HCT116 (cell line): ENCODE measurements around the gene FAM118A. TPM values are rescaled to one million over a fixed set of nuclear protein-coding genes. Genes with fewer than 3 reads are reported as not detected.

Experiments used
- ATAC-seq: fragments of 200-7000 bp; cut with Tn5 transposase; 2 replicates; pipeline ENCODE4 v1.9.1; 2020; ENCODE audit warnings: mild to moderate bottlenecking, moderate library complexity
- BruUV-seq: library from RNA; stranded (reverse); fragments of 400-500 nt; replicated peaks from 2 replicates; lab custom pipeline; 2021; lab: Mats Ljungman, UMichigan
- CTCF ChIA-PET: fragments of 300-600 bp; sonication (Branson Sonifier 250); formaldehyde crosslinking; loops from one replicate; lab custom pipeline; 2021; ENCODE audit warnings: antibody characterized with exemption; lab: Charles Lee
- POLR2A ChIA-PET: fragments of 300-600, 350-600 bp; sonication (Branson Sonifier 250); formaldehyde crosslinking; loops from one replicate; lab custom pipeline; 2021; ENCODE audit warnings: antibody characterized with exemption; lab: Charles Lee
- RAD21 ChIA-PET, 2 experiments: fragments of 300-600 bp; sonication (Branson Sonifier 250); formaldehyde crosslinking; loops; one replicate each; lab custom pipeline; 2023; ENCODE audit warnings: low total read pairs in 2 of 2; ENCODE audit not compliant: uncharacterized antibody in 2 of 2, unreplicated experiment in 2 of 2, low non-redundant PET in 1 of 2; lab: Charles Lee
- DNase-seq: peaks from one replicate; pipeline ENCODE4 v3.0.0-alpha.2; 2010; ENCODE audit warnings: low read depth, low spot score
- H2AFZ ChIP-seq: fragments of 200-600 bp; shearing (Covaris generic), sonication (generic); 2 replicates; pipeline ENCODE4 v1.6.1; 2017; ENCODE audit warnings: low read depth, mixed run types, mixed read lengths, antibody characterized with exemption, low read length; ENCODE audit not compliant: poor library complexity, severe bottlenecking
- H3K27ac ChIP-seq: 2 replicates; pipeline ENCODE4 v1.5.1; 2012; ENCODE audit warnings: low read depth, low read length
- H3K27me3 ChIP-seq: fragments of 200-600 bp; sonication (generic); 2 replicates; pipeline ENCODE4 v1.6.1; 2016; ENCODE audit warnings: mixed run types, low read length, mixed read lengths; ENCODE audit not compliant: insufficient read depth
- H3K36me3 ChIP-seq, 2 experiments: fragments of 200-500 bp in 1 of 2; fragments of 200-600 bp in 1 of 2; sonication (Bioruptor generic) in 1 of 2; sonication (generic) in 1 of 2; 2 replicates each; pipeline versions ENCODE4 v1.5.1 to v1.6.1; 2014 to 2016; ENCODE audit warnings: low read length in 2 of 2, inconsistent platforms in 1 of 2, mixed read lengths in 1 of 2, mixed run types in 1 of 2; ENCODE audit not compliant: insufficient read depth in 2 of 2, control insufficient read depth in 1 of 2
- H3K4me1 ChIP-seq, 2 experiments: fragments of 200-600 bp in 1 of 2; sonication (generic) in 1 of 2; 2 replicates each; pipeline versions ENCODE4 v1.5.1 to v1.6.1; 2012 to 2017; ENCODE audit warnings: low read length in 2 of 2, inconsistent platforms in 1 of 2, mild to moderate bottlenecking in 1 of 2, mixed read lengths in 1 of 2, mixed run types in 1 of 2, moderate library complexity in 1 of 2; ENCODE audit not compliant: insufficient read depth in 2 of 2, control insufficient read depth in 1 of 2
- H3K4me2 ChIP-seq: fragments of 200-600 bp; sonication (generic); 2 replicates; pipeline ENCODE4 v1.6.1; 2017; ENCODE audit warnings: mixed run types, low read length, mixed read lengths
- H3K4me3 ChIP-seq, 2 experiments: fragments of 200-600 bp in 1 of 2; sonication (generic) in 1 of 2; replicated peaks in 1 of 2; 2 replicates each; pipeline ENCODE4 v1.5.1; 2011 to 2016; ENCODE audit warnings: low read length in 2 of 2, control low read depth in 1 of 2, low read depth in 1 of 2, mild to moderate bottlenecking in 1 of 2, mixed read lengths in 1 of 2, mixed run types in 1 of 2
- H3K79me2 ChIP-seq: fragments of 200-600 bp; sonication (generic); 2 replicates; pipeline ENCODE4 v1.6.1; 2017; ENCODE audit warnings: mild to moderate bottlenecking, mixed run types, low read length, moderate library complexity, mixed read lengths; ENCODE audit not compliant: insufficient read depth
- H3K9ac ChIP-seq: fragments of 200-600 bp; sonication (generic); 2 replicates; pipeline ENCODE4 v1.6.1; 2016; ENCODE audit warnings: low read length, mixed read lengths
- H3K9me2 ChIP-seq: fragments of 200-600 bp; sonication (generic), shearing (Covaris generic); 2 replicates; pipeline ENCODE4 v1.6.1; 2017; ENCODE audit warnings: mixed run types, mild to moderate bottlenecking, moderate library complexity; ENCODE audit not compliant: insufficient read depth
- H3K9me3 ChIP-seq, 2 experiments: fragments of 200-500 bp in 1 of 2; fragments of 200-600 bp in 1 of 2; sonication (Bioruptor generic) in 1 of 2; sonication (generic) in 1 of 2; 2 replicates each; pipeline ENCODE4 v1.6.1; 2014 to 2017; ENCODE audit warnings: low read length in 2 of 2, mixed read lengths in 2 of 2, inconsistent platforms in 1 of 2, low read depth in 1 of 2, mild to moderate bottlenecking in 1 of 2, mixed run types in 1 of 2, moderate library complexity in 1 of 2; ENCODE audit not compliant: control insufficient read depth in 1 of 2, insufficient read depth in 1 of 2
- H4K20me1 ChIP-seq: fragments of 200-600 bp; sonication (generic), shearing (Covaris generic); 2 replicates; pipeline ENCODE4 v1.6.1; 2017; ENCODE audit warnings: mixed run types, mild to moderate bottlenecking, moderate library complexity; ENCODE audit not compliant: insufficient read depth
- CBX3 ChIP-seq: IDR thresholded peaks from 2 replicates; pipeline ENCODE4 v1.6.1; 2012; ENCODE audit warnings: low read depth
- CEBPB ChIP-seq: IDR thresholded peaks from 2 replicates; pipeline ENCODE4 v1.6.1; 2012; ENCODE audit warnings: low read depth
- ELF1 ChIP-seq: IDR thresholded peaks from 2 replicates; pipeline ENCODE4 v1.6.1; 2012; ENCODE audit warnings: low read depth, borderline replicate concordance
- EZH2 ChIP-seq: fragments of 200-600 bp; sonication (generic); IDR thresholded peaks from 2 replicates; pipeline ENCODE4 v1.6.1; 2017; ENCODE audit warnings: antibody characterized with exemption, mixed run types
- EZH2phosphoT487 ChIP-seq: fragments of 200-600 bp; IDR thresholded peaks from 2 replicates; pipeline ENCODE4 v1.6.1; 2018; ENCODE audit warnings: antibody characterized with exemption, borderline replicate concordance
- FOSL1 ChIP-seq: IDR thresholded peaks from 2 replicates; pipeline ENCODE4 v1.6.1; 2012; ENCODE audit warnings: low read depth
- POLR2A ChIP-seq: IDR thresholded peaks from 2 replicates; pipeline ENCODE4 v1.7.0; 2011; ENCODE audit warnings: borderline replicate concordance; ENCODE audit not compliant: insufficient read depth, insufficient read length; ENCODE audit errors: extremely low read depth
- POLR2AphosphoS5 ChIP-seq: IDR thresholded peaks from 2 replicates; pipeline ENCODE4 v1.6.1; 2011; ENCODE audit warnings: mild to moderate bottlenecking, low read depth, low read length, moderate library complexity
- RAD21 ChIP-seq: IDR thresholded peaks from 2 replicates; pipeline ENCODE4 v1.6.1; 2012; ENCODE audit warnings: low read depth, mild to moderate bottlenecking
- TCF7L2 ChIP-seq: IDR thresholded peaks from 2 replicates; pipeline ENCODE4 v1.7.0; 2011; ENCODE audit warnings: borderline replicate concordance, inconsistent platforms; ENCODE audit not compliant: insufficient read depth, insufficient read length; ENCODE audit errors: extremely low read depth
- YY1 ChIP-seq: IDR thresholded peaks from 2 replicates; pipeline ENCODE4 v1.6.1; 2011; ENCODE audit warnings: low read length, low read depth, moderate library complexity, mild to moderate bottlenecking; ENCODE audit not compliant: insufficient replicate concordance; ENCODE audit errors: extremely low read depth
- ZFX ChIP-seq: fragments of 450-650 bp; IDR thresholded peaks from 2 replicates; pipeline ENCODE4 v1.6.1; 2017
- intact Hi-C: fragments of 100-400 bp; cut with micrococcal nuclease; formaldehyde crosslinking; loops from 2 replicates; pipeline ENCODE4 v1.10.0; 2022
- total RNA-seq: library from RNA; stranded (reverse); gene quantifications from one replicate; pipeline ENCODE4 v1.2.1, GENCODE V29; 2021; ENCODE audit not compliant: unreplicated experiment
- TF ChIP-seq, protein P1 (sequence below), 3 experiments: fragments of 200-600 bp in 1 of 3; sonication (generic) in 1 of 3; IDR thresholded peaks in 2 of 3; conservative IDR thresholded peaks in 1 of 3; 2 replicates each; pipeline ENCODE4 v1.5.1; 2012 to 2017; ENCODE audit warnings: low read depth in 2 of 3, low read length in 2 of 3, antibody characterized with exemption in 1 of 3, borderline replicate concordance in 1 of 3, control low read depth in 1 of 3, mild to moderate bottlenecking in 1 of 3, mixed read lengths in 1 of 3, mixed run types in 1 of 3, moderate library complexity in 1 of 3; ENCODE audit not compliant: insufficient read depth in 1 of 3
- TF ChIP-seq, protein P2 (sequence below): IDR thresholded peaks from 2 replicates; pipeline ENCODE4 v1.6.1; 2012; ENCODE audit warnings: low read depth
- TF ChIP-seq, protein P3 (sequence below): IDR thresholded peaks from 2 replicates; pipeline ENCODE4 v1.6.1; 2012

The FAM118A gene
- total RNA-seq, 1 experiment from 2014 or later = 43.2 TPM

DNA sequence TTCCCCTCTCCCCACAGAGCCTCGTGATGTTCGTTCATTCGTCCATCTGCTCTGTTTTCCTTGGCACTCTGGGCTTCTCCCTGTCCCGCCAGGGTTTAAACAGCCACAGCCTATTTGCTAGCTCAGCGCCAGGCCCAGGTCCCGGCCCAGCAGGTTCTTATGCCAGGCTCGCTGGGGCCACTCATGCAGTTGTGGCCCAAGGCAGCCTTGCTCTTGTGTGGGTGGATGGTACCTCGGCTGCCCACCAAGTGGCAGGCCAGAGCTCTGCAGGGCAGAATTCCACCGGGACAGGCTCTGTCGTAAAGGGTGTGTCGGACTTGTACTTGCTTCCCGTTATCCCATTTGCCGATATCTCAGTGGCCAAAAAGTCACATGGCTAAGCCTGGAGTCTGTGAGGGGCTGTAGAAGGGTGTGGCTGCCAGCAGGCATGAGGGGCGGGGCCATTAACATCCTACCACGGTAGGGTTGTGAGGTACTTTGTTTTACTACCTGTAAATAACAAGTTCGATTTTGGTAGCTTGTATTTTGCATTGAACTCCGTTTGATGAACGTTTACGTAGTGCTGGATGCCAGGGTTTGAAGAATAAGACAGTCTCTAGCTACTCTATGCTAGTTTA is 7.9 kb downstream of the FAM118A start:
- Histone ChIP-seq H4K20me1 (no peaks in the 10 kb centered on the region; the same call in 1 of the 2 replicates), H3K79me2 (peaks cover 95% of the 10 kb centered on the region), H3K9ac (no peak overlapping the region), H3K4me2 (no peak overlapping the region)
- TF ChIP-seq POLR2A (no peak), FOSL1 (no peak), CEBPB (no peak)
- TF ChIP-seq, protein P1, sequence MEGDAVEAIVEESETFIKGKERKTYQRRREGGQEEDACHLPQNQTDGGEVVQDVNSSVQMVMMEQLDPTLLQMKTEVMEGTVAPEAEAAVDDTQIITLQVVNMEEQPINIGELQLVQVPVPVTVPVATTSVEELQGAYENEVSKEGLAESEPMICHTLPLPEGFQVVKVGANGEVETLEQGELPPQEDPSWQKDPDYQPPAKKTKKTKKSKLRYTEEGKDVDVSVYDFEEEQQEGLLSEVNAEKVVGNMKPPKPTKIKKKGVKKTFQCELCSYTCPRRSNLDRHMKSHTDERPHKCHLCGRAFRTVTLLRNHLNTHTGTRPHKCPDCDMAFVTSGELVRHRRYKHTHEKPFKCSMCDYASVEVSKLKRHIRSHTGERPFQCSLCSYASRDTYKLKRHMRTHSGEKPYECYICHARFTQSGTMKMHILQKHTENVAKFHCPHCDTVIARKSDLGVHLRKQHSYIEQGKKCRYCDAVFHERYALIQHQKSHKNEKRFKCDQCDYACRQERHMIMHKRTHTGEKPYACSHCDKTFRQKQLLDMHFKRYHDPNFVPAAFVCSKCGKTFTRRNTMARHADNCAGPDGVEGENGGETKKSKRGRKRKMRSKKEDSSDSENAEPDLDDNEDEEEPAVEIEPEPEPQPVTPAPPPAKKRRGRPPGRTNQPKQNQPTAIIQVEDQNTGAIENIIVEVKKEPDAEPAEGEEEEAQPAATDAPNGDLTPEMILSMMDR (IDR thresholded peaks at IDR 0.05 in 2 of 3, conservative IDR thresholded peaks at IDR 0.05 in 1 of 3; ENCODE audit: borderline replicate concordance in 1 of 3, insufficient read depth in 1 of 3, low read depth in 2 of 3, low read length in 2 of 3) = peak in 2 of 3 experiments; percentile 24 to 36; a peak in 3 of 6 replicates
- TF ChIP-seq, all 23 proteins: peak for 1
- ATAC-seq (peak; percentile 90), DNase-seq (no peak)
- no peak overlapping the region for H3K27ac ChIP-seq
- H3K4me3 ChIP-seq = no peak overlapping the region
- peaks cover 3 to 7% of the 10 kb centered on the region in 2 experiments; a peak in 3 of 4 replicates for H3K36me3 ChIP-seq
- CTCF ChIA-PET = no interaction called here
- POLR2A ChIA-PET = interaction anchor here (0.6 kb wide), 1 partner anchor 9 kb away, joined by 3 read pairs; no protein-coding TSS in a partner anchor
- H3K4me1 ChIP-seq = peaks cover 4% of the 10 kb centered on the region in 2 experiments; a peak in 2 of 4 replicates
- no peaks in the 10 kb centered on the region for H3K9me2 ChIP-seq
- RAD21 ChIA-PET = no interaction called here
- no peak overlapping the region for H2AFZ ChIP-seq
- no TSS peak for BruUV-seq
- H3K27me3 ChIP-seq = no peaks in the 10 kb centered on the region
- intact Hi-C loops = no loop called here
- H3K9me3 ChIP-seq = no peaks in the 10 kb centered on the region

DNA sequence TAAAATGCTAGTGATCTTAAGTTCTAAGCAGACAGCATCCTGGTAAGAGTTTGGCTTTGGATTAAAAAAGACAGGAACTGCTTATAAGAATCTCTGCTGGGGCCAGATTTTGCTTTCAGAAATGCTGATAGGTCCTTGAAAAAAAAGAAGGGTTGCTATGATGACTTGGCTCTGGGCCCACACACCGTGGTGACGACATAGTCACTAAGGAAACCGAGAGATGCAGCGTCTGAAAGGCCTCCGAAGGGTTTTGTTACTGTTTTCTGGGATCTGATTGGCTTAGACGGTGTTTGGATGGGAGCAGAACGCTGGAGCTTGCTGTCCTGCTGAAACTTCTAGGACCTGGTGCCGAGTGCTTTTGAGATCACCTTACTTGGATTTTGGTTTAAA is 8.4 kb downstream of the FAM118A start:
- Histone ChIP-seq H3K4me1 (peaks cover 4% of the 10 kb centered on the region in 2 experiments; a peak in 2 of 4 replicates), H4K20me1 (no peaks in the 10 kb centered on the region; the same call in 1 of the 2 replicates), H3K9ac (no peak overlapping the region), H3K9me3 (no peaks in the 10 kb centered on the region), H3K36me3 (peaks cover 8 to 11% of the 10 kb centered on the region in 2 experiments; a peak in 3 of 4 replicates), H3K27me3 (no peaks in the 10 kb centered on the region), H3K27ac (no peak overlapping the region), H3K4me2 (no peak overlapping the region), H3K79me2 (peaks cover 94% of the 10 kb centered on the region), H2AFZ (no peak overlapping the region), H3K9me2 (no peaks in the 10 kb centered on the region), H3K4me3 (no peak overlapping the region)
- intact Hi-C loops = no loop called here
- CTCF ChIA-PET = no interaction called here
- no TSS peak for BruUV-seq
- ATAC-seq (no peak), DNase-seq (no peak)
- POLR2A ChIA-PET = no interaction called here
- RAD21 ChIA-PET = no interaction called here
- TF ChIP-seq ELF1 (no peak), ZFX (no peak), EZH2phosphoT487 (no peak), EZH2 (no peak), POLR2AphosphoS5 (no peak), YY1 (no peak), RAD21 (no peak), POLR2A (no peak), TCF7L2 (no peak), CBX3 (no peak)
- TF ChIP-seq, protein P2, sequence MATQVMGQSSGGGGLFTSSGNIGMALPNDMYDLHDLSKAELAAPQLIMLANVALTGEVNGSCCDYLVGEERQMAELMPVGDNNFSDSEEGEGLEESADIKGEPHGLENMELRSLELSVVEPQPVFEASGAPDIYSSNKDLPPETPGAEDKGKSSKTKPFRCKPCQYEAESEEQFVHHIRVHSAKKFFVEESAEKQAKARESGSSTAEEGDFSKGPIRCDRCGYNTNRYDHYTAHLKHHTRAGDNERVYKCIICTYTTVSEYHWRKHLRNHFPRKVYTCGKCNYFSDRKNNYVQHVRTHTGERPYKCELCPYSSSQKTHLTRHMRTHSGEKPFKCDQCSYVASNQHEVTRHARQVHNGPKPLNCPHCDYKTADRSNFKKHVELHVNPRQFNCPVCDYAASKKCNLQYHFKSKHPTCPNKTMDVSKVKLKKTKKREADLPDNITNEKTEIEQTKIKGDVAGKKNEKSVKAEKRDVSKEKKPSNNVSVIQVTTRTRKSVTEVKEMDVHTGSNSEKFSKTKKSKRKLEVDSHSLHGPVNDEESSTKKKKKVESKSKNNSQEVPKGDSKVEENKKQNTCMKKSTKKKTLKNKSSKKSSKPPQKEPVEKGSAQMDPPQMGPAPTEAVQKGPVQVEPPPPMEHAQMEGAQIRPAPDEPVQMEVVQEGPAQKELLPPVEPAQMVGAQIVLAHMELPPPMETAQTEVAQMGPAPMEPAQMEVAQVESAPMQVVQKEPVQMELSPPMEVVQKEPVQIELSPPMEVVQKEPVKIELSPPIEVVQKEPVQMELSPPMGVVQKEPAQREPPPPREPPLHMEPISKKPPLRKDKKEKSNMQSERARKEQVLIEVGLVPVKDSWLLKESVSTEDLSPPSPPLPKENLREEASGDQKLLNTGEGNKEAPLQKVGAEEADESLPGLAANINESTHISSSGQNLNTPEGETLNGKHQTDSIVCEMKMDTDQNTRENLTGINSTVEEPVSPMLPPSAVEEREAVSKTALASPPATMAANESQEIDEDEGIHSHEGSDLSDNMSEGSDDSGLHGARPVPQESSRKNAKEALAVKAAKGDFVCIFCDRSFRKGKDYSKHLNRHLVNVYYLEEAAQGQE = no peak
- TF ChIP-seq, protein P3, sequence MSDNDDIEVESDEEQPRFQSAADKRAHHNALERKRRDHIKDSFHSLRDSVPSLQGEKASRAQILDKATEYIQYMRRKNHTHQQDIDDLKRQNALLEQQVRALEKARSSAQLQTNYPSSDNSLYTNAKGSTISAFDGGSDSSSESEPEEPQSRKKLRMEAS = no peak
